ENCODE data around the gene SLC25A44.
"Not testable (repeated sequence)": the region's sequence is repeated elsewhere in the genome, so short reads cannot be mapped to it uniquely, and the experiment has no call there.

SLC25A44 gene

GRCh38 chr1:156164125-156164831, 29.6 kb upstream of the SLC25A44 start:
- no peak for DNase-seq

- no peak for DNase-seq
Observed at GRCh38 chr1:156165083-156165482, 28.8 kb upstream of the SLC25A44 start.

GRCh38 chr1:156167536-156167935, 26.4 kb upstream of the SLC25A44 start:
- DNase-seq = no peak

GRCh38 chr1:156172696-156173470, 21.0 kb upstream of the SLC25A44 start:
- no peak for DNase-seq

- DNase-seq = no peak
Observed at GRCh38 chr1:156176610-156177210, 17.2 kb upstream of the SLC25A44 start.

- DNase-seq = no peak
Observed at GRCh38 chr1:156177919-156178654, 15.8 kb upstream of the SLC25A44 start.

- DNase-seq = no peak
Observed at GRCh38 chr1:156180471-156180870, 13.4 kb upstream of the SLC25A44 start.

- not testable (repeated sequence) for DNase-seq
Observed at GRCh38 chr1:156181391-156181924, 12.4 kb upstream of the SLC25A44 start.

- DNase-seq = not testable (repeated sequence)
Observed at GRCh38 chr1:156182010-156182779, 11.7 kb upstream of the SLC25A44 start.

- DNase-seq = not testable (repeated sequence)
Observed at GRCh38 chr1:156186347-156187177, 7.3 kb upstream of the SLC25A44 start.

GRCh38 chr1:156190265-156190664, 3.6 kb upstream of the SLC25A44 start:
- DNase-seq = not testable (repeated sequence)

GRCh38 chr1:156191292-156191964, 2.5 kb upstream of the SLC25A44 start:
- DNase-seq = no peak

- no peak for DNase-seq
Observed at GRCh38 chr1:156193208-156193487, 756 bp upstream of the SLC25A44 start.

- DNase-seq = no peak
Observed at GRCh38 chr1:156194300-156194652, 372 bp downstream of the SLC25A44 start.

GRCh38 chr1:156195853-156196252, 1.9 kb downstream of the SLC25A44 start:
- no peak for DNase-seq

- no peak for DNase-seq
Observed at GRCh38 chr1:156196445-156196844, 2.5 kb downstream of the SLC25A44 start.

- DNase-seq = no peak
Observed at GRCh38 chr1:156198831-156199349, 5.0 kb downstream of the SLC25A44 start.

- DNase-seq = no peak
Observed at GRCh38 chr1:156200044-156200443, 6.1 kb downstream of the SLC25A44 start.

GRCh38 chr1:156203331-156203730, 9.4 kb downstream of the SLC25A44 start:
- DNase-seq = no peak

GRCh38 chr1:156204686-156205085, 10.8 kb downstream of the SLC25A44 start:
- no peak for DNase-seq

GRCh38 chr1:156211243-156211642, 17.3 kb downstream of the SLC25A44 start:
- DNase-seq = no peak

Data from activated gamma-delta T cell treated with Interleukin-2 at 50 U/mL for 16 hours (primary cell).